GM18498 (cell line): ENCODE measurements around the gene PSMB5.

Experiments
- ATAC-seq: cut with Tn5 transposase; IDR thresholded peaks from one replicate; pipeline ENCODE4 v1.9.1; 2021; ENCODE audit warnings: mild to moderate bottlenecking, moderate library complexity; ENCODE audit not compliant: unreplicated experiment

Gene PSMB5

GRCh38 chr14:23034498-23035302 is at the start of gene PSMB5:
PSMB5 (minus strand) TSS chr14:23034900; CDS start chr14:23034881, 19 bp downstream.
- ATAC-seq, result peak; percentile 92

- ATAC-seq, result no peak
Measured at GRCh38 chr14:23080474-23080873, 45.8 kb upstream of the PSMB5 start.

GRCh38 chr14:23079716-23080115 is 45.0 kb upstream of the PSMB5 start:
- ATAC-seq, result no peak

GRCh38 chr14:23078692-23079116 is 44.0 kb upstream of the PSMB5 start:
- ATAC-seq, result no peak

- ATAC-seq, result no peak
Measured at GRCh38 chr14:23077962-23078361, 43.3 kb upstream of the PSMB5 start.

- no peak for ATAC-seq
Measured at GRCh38 chr14:23076785-23077408, 42.2 kb upstream of the PSMB5 start.

GRCh38 chr14:23074906-23075305 is 40.2 kb upstream of the PSMB5 start:
- ATAC-seq, result no peak

- no peak for ATAC-seq
Measured at GRCh38 chr14:23071921-23072539, 37.3 kb upstream of the PSMB5 start.

- ATAC-seq, result peak; percentile 86
Measured at GRCh38 chr14:23071244-23071920, 36.7 kb upstream of the PSMB5 start.

GRCh38 chr14:23070262-23071129 is 35.8 kb upstream of the PSMB5 start:
- no peak for ATAC-seq

- no peak for ATAC-seq
Measured at GRCh38 chr14:23069413-23069806, 34.7 kb upstream of the PSMB5 start.

GRCh38 chr14:23068789-23069412 is 34.2 kb upstream of the PSMB5 start:
- peak; percentile 80 for ATAC-seq

GRCh38 chr14:23067847-23068788 is 33.4 kb upstream of the PSMB5 start:
- ATAC-seq, result no peak

GRCh38 chr14:23066855-23067744 is 32.4 kb upstream of the PSMB5 start:
- no peak for ATAC-seq

- no peak for ATAC-seq
Measured at GRCh38 chr14:23066368-23066767, 31.7 kb upstream of the PSMB5 start.

- no peak for ATAC-seq
Measured at GRCh38 chr14:23063601-23064000, 28.9 kb upstream of the PSMB5 start.

GRCh38 chr14:23062002-23062401 is 27.3 kb upstream of the PSMB5 start:
- no peak for ATAC-seq
